KMS-11 (cell line): Measurements from ENCODE around the gene SLC4A1AP.
A peak's percentile ranks its signal among the peaks of the same experiment; 100 is the strongest.
"Not testable (repeated sequence)": the region's sequence is repeated elsewhere in the genome, so short reads cannot be mapped to it uniquely, and the experiment has no call there.

Source experiments
- H2AFZ ChIP-seq: fragments of 200-600 bp; sonication (generic); 2 replicates; pipeline ENCODE4 v1.6.1; 2016; ENCODE audit warnings: antibody characterized with exemption, mixed run types, low read depth
- H3K27ac ChIP-seq: fragments of 200-600 bp; sonication (generic); 2 replicates; pipeline ENCODE4 v1.6.1; 2016; ENCODE audit warnings: mild to moderate bottlenecking, mixed run types
- H3K27me3 ChIP-seq: fragments of 200-600 bp; sonication (generic); 2 replicates; pipeline ENCODE4 v1.6.1; 2017; ENCODE audit warnings: mild to moderate bottlenecking, low read depth, mixed run types, moderate library complexity; ENCODE audit not compliant: insufficient read depth
- H3K36me3 ChIP-seq: fragments of 200-600 bp; sonication (generic); 2 replicates; pipeline ENCODE4 v1.6.1; 2017; ENCODE audit warnings: mild to moderate bottlenecking, mixed run types; ENCODE audit not compliant: insufficient read depth
- H3K4me1 ChIP-seq: fragments of 200-600 bp; sonication (generic); 2 replicates; pipeline ENCODE4 v1.6.1; 2016; ENCODE audit warnings: mild to moderate bottlenecking, low read depth, mixed run types; ENCODE audit not compliant: poor library complexity, severe bottlenecking
- H3K4me2 ChIP-seq: fragments of 200-600 bp; sonication (generic); 2 replicates; pipeline ENCODE4 v1.7.0; 2016; ENCODE audit warnings: mild to moderate bottlenecking, mixed run types
- H3K4me3 ChIP-seq: fragments of 200-600 bp; sonication (generic); IDR thresholded peaks from 2 replicates; pipeline ENCODE4 v1.6.1; 2017; ENCODE audit warnings: low read depth, low read length, mixed read lengths; ENCODE audit not compliant: insufficient read depth
- H3K79me2 ChIP-seq: fragments of 200-600 bp; sonication (generic); 2 replicates; pipeline ENCODE4 v1.6.1; 2016; ENCODE audit warnings: low read depth, mixed run types; ENCODE audit not compliant: insufficient read depth
- H3K9ac ChIP-seq: fragments of 200-600 bp; sonication (generic); 2 replicates; pipeline ENCODE4 v1.6.1; 2016; ENCODE audit warnings: mild to moderate bottlenecking, mixed run types
- H4K20me1 ChIP-seq: fragments of 200-600 bp; sonication (generic); 2 replicates; pipeline ENCODE4 v1.6.1; 2016; ENCODE audit warnings: mild to moderate bottlenecking, mixed run types; ENCODE audit not compliant: insufficient read depth
- TF ChIP-seq, protein P1 (sequence below): fragments of 200-600 bp; sonication (generic); conservative IDR thresholded peaks from 2 replicates; pipeline ENCODE4 v1.6.1; 2017; ENCODE audit warnings: low read depth, mild to moderate bottlenecking, antibody characterized with exemption, low read length, moderate library complexity, mixed read lengths

The SLC4A1AP gene

DNA sequence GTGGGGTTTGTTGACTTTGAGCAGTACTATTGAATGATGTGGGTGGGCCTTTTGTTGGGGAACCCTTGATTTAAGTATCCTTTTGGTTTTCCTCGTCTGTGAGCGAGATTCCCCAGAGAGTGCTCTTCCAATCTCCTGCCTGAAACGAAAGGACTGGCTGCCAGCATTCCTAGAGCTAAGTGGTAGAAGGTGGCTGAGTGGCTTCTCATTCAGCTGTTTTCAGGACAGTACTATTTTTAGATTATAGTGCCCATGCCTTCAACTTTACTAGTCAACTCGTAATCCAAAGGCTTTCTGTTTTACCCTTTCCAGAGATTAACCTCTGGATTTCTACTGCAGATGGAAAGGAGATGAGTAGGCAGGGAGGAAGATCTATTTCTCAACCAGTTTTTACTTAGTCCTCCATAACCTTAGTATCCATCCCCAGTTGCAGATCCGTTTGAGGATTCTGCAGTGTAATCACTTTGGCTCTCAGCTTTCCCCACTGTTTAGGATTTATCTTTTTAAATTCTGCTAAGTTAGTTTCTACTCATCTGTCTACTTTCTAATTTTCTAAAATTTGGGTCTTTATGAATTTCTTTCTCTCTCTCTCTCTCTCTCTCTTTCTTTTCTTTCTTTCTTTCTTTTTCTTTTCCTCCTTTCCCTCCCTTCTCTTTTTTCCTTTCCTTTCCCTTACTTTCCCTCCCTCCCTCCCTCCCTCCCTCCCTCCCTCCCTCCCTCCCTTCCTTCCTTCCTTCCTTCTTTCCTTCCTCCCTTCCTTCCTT, 9.2 kb downstream of the SLC4A1AP start:
- Histone ChIP-seq H3K27me3 (no peaks in the 10 kb centered on the region), H3K4me1 (no peaks in the 10 kb centered on the region), H3K4me2 (no peak overlapping the region), H3K79me2 (no peaks in the 10 kb centered on the region), H3K36me3 (peaks cover 8% of the 10 kb centered on the region), H4K20me1 (no peaks in the 10 kb centered on the region), H3K9ac (no peak overlapping the region), H3K4me3 (no peak overlapping the region), H2AFZ (no peak overlapping the region), H3K27ac (no peak overlapping the region)
- TF ChIP-seq, protein P1, sequence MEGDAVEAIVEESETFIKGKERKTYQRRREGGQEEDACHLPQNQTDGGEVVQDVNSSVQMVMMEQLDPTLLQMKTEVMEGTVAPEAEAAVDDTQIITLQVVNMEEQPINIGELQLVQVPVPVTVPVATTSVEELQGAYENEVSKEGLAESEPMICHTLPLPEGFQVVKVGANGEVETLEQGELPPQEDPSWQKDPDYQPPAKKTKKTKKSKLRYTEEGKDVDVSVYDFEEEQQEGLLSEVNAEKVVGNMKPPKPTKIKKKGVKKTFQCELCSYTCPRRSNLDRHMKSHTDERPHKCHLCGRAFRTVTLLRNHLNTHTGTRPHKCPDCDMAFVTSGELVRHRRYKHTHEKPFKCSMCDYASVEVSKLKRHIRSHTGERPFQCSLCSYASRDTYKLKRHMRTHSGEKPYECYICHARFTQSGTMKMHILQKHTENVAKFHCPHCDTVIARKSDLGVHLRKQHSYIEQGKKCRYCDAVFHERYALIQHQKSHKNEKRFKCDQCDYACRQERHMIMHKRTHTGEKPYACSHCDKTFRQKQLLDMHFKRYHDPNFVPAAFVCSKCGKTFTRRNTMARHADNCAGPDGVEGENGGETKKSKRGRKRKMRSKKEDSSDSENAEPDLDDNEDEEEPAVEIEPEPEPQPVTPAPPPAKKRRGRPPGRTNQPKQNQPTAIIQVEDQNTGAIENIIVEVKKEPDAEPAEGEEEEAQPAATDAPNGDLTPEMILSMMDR, result no peak

DNA sequence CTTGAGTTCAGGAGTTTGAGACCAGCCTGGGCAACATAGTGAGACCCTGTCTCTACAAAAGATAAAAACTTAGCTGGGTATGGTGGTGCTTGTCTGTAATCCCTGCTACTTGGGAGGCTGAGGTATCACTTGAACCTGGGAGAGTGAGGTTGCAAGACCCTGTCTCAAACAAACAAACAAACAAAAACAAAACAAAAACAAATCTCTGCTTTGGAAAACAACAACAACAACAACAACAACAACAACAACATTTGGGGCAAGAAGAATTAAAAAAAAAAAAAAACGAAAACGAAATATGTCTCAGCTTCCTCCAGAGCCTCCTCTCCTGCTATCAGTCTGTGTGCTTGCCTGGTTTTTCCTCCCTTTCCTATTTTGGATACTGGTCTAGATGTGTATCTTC, 16.9 kb downstream of the SLC4A1AP start:
- no peak overlapping the region for H3K4me2 ChIP-seq
- H4K20me1 ChIP-seq, result no peaks in the 10 kb centered on the region
- no peak overlapping the region for H3K9ac ChIP-seq
- no peaks in the 10 kb centered on the region for H3K27me3 ChIP-seq
- H3K27ac ChIP-seq, result no peak overlapping the region
- peaks cover 4% of the 10 kb centered on the region for H3K4me1 ChIP-seq
- no peak overlapping the region for H2AFZ ChIP-seq
- peaks cover 12% of the 10 kb centered on the region for H3K36me3 ChIP-seq
- no peak overlapping the region for H3K4me3 ChIP-seq
- H3K79me2 ChIP-seq, result no peaks in the 10 kb centered on the region
- TF ChIP-seq, protein P1, result no peak

DNA sequence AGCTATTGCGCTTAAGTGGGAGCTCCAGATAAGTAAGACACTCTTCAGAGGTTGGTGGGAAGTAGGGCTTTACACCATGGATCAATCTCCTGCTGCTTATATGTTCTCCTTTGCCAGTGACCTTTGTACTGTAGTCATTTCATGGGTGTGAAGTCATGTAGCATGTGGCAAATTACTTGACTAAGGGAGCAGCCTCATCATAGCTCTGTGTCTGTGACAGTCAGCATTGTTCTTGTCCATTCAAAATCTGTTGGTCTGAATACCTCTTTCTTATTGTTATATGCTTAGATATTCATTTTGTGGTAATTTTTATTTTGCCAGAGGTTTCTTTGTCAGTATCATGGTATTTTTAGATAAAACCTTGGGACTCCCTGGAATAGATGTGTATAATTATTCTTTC, 18.2 kb downstream of the SLC4A1AP start:
- peaks cover 12% of the 10 kb centered on the region for H3K36me3 ChIP-seq
- no peak overlapping the region for H3K9ac ChIP-seq
- no peaks in the 10 kb centered on the region for H3K79me2 ChIP-seq
- H4K20me1 ChIP-seq, result no peaks in the 10 kb centered on the region
- H3K4me3 ChIP-seq, result no peak overlapping the region
- H3K4me2 ChIP-seq, result no peak overlapping the region
- no peak overlapping the region for H3K27ac ChIP-seq
- TF ChIP-seq, protein P1, result no peak
- no peak overlapping the region for H2AFZ ChIP-seq
- no peaks in the 10 kb centered on the region for H3K27me3 ChIP-seq
- peaks cover 4% of the 10 kb centered on the region for H3K4me1 ChIP-seq

DNA sequence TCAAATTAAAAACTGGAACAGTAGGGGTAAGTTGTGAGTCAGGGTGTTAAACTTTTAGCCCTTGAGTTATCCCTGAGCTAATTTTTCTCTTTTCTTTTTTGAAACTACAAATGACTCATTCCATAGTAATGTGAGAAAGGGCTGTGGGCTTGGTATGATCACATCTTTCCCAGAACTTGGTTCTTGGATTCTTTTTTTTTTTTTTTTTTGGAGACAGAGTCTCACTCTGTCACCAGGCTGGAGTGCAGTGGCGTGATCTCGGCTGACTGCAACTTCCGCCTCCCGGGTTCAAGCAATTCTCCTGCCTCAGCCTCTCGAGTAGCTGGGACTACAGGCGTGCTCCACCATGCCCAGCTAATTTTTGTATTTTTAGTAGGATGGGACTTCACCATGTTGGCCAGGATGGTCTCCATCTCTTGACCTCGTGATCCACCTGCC, 18.7 kb downstream of the SLC4A1AP start:
- H3K27me3 ChIP-seq, H3K27ac ChIP-seq, H3K4me1 ChIP-seq, H4K20me1 ChIP-seq, H3K4me2 ChIP-seq, H3K79me2 ChIP-seq, H3K36me3 ChIP-seq, H2AFZ ChIP-seq, H3K9ac ChIP-seq, H3K4me3 ChIP-seq: not testable (repeated sequence)

DNA sequence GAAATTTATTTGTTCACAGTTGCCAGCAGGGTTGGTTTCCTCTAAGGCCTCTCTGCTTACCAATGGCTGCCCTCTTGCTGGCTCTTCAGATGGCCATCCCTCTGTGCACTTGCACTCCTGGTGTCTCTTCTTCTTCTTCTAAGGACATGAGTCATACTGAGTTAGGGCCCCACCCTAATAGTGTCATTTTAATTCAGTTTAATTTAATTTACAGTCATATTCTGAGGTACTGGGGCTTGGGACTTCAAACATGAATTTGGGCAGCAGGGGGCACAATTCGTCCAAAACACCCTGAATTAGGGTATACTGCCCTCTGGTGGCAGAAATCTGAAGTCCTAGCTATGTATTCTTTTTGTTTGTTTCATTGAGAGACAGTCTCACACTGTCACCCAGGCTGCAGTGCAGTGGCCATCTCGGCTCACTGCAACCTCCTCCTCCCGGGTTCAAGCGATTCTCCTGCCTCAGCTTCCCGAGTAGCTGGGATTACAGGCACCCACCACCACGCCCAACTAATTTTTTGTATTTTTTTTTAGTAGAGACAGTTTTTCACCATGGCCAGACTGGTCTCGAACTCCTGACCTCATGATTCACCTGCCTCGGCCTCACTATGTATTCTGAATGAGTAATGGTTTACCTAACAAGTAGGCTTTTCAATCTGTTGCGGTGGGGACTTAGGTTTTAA, 19.8 kb downstream of the SLC4A1AP start:
- Histone ChIP-seq H3K79me2 (no peaks in the 10 kb centered on the region), H4K20me1 (no peaks in the 10 kb centered on the region), H3K4me3 (no peak overlapping the region), H3K36me3 (no peaks in the 10 kb centered on the region; the same call in 1 of the 2 replicates), H3K4me2 (no peak overlapping the region), H3K4me1 (peaks cover 4% of the 10 kb centered on the region), H2AFZ (no peak overlapping the region), H3K27me3 (no peaks in the 10 kb centered on the region), H3K27ac (peak overlapping the region; percentile 16; the same call in 1 of the 2 replicates), H3K9ac (no peak overlapping the region)
- TF ChIP-seq, protein P1, result peak; percentile 95

DNA sequence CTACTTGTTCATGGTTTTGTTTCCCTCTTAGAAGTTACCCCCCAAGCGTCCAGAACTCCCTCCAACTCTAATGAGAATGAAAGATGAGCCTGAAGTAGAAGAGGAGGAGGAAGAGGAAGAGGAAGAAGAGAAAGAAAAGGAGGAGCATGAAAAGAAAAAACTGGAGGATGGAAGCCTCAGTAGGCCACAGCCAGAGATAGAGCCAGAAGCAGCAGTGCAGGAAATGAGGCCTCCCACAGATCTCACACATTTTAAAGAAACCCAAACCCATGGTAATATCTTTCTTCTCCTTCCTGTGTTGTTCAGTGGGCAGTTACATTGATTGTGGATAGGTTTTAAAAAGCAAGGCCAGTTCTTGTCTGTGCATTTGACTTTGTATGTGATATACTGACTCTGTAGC, 21.3 kb downstream of the SLC4A1AP start:
- H3K36me3 ChIP-seq, H2AFZ ChIP-seq: not testable (repeated sequence)

More for the DNA sequence above, 21.3 kb downstream of the SLC4A1AP start:
- H3K27ac ChIP-seq, H3K79me2 ChIP-seq, H3K4me2 ChIP-seq, H3K4me1 ChIP-seq, H3K27me3 ChIP-seq, H4K20me1 ChIP-seq, H3K4me3 ChIP-seq, H3K9ac ChIP-seq: not testable (repeated sequence)
